Measurements from ENCODE around the gene PCSK7.
"Not testable (repeated sequence)": the region's sequence is repeated elsewhere in the genome, so short reads cannot be mapped to it uniquely, and the experiment has no call there.

The PCSK7 gene, protein sequence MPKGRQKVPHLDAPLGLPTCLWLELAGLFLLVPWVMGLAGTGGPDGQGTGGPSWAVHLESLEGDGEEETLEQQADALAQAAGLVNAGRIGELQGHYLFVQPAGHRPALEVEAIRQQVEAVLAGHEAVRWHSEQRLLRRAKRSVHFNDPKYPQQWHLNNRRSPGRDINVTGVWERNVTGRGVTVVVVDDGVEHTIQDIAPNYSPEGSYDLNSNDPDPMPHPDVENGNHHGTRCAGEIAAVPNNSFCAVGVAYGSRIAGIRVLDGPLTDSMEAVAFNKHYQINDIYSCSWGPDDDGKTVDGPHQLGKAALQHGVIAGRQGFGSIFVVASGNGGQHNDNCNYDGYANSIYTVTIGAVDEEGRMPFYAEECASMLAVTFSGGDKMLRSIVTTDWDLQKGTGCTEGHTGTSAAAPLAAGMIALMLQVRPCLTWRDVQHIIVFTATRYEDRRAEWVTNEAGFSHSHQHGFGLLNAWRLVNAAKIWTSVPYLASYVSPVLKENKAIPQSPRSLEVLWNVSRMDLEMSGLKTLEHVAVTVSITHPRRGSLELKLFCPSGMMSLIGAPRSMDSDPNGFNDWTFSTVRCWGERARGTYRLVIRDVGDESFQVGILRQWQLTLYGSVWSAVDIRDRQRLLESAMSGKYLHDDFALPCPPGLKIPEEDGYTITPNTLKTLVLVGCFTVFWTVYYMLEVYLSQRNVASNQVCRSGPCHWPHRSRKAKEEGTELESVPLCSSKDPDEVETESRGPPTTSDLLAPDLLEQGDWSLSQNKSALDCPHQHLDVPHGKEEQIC

DNA sequence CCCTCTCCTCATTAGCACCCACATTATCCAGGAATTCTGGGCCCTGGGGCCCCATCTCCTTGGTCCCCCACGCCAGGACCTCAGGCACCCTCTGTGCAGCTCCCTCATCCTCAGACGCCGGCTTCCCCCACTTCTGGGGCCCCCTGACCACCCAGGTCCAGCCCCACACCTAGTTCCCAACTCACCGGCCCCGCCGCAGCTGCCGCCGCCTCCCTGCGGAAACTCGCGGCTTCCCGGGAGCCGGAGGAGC lies at the start of gene PCSK7:
PCSK7 (minus strand) TSS at position 232 of the 250 bp plus-strand sequence. CDS start 2,229 bp downstream, outside the sequence.
- DNase-seq (ENCODE audit: low spot score) = no peak

DNA sequence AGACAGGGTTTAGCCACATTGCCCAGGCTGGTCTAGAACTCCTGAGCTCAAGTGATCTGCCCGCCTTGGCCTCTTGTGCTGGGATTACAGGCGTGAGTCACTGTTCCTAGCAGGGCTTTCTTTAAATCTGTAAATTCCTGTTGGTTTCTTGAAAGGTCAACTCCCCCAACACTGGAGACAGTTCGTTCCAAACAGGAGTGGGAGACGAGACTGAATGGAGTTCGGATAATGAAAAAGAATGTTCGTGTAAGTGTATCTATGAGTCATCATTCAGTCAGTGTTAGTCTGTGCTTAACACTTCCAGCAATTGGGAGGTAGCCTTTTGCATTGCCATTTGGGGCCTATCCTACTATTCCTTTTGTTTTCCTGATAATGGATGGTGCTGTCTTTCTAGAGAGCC lies 49.3 kb upstream of the PCSK7 start:
- no peak for DNase-seq (ENCODE audit: low spot score)

DNA sequence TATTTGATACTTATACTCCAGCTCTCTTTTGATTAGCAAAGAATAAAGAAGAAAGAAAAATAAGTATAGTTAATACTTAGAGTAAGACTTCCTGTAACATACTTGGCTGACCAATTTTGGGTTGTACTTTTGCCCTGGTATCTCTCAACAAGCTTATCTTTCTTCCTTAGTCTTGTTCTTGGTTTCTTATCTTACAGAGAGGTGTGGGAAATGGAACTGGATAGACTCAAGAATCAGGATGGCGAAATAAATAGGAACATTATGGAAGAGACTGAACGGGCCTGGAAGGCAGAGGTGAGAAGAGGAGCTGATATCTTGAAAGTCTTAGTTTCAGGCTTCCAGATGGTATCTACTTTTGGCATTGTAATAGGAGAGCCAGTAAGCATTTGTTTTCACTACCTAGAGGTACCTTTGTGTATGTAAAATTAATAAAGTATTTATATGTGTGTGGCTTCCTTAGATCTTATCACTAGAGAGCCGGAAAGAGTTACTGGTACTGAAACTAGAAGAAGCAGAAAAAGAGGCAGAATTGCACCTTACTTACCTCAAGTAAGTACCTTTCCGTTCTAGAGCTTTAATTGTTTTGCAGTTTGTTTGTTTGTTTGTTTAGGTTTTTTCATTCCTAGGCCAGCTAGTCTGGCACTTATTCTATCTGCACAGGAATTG lies 48.0 kb upstream of the PCSK7 start:
- peak; percentile 46 for DNase-seq (ENCODE audit: low spot score)

DNA sequence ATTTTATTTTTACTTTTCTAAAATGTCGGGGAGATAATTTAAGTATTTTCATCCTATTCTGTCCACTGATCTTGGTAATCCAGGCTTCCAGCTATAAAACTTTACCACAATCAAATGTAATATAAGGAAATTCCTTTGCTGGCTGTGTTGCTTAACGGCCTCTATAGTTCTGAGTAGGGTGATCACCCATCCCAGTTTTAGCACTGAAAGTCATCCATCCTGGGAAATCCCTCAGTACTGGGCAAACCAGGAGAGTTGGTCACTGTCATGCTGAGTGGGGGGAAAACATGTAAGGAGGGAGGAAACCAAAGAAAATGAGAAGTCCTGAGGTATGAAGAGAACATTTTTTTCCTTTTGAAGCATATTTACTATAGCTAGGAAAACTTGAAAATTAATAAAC lies 46.5 kb upstream of the PCSK7 start:
- no peak for DNase-seq (ENCODE audit: low spot score)

DNA sequence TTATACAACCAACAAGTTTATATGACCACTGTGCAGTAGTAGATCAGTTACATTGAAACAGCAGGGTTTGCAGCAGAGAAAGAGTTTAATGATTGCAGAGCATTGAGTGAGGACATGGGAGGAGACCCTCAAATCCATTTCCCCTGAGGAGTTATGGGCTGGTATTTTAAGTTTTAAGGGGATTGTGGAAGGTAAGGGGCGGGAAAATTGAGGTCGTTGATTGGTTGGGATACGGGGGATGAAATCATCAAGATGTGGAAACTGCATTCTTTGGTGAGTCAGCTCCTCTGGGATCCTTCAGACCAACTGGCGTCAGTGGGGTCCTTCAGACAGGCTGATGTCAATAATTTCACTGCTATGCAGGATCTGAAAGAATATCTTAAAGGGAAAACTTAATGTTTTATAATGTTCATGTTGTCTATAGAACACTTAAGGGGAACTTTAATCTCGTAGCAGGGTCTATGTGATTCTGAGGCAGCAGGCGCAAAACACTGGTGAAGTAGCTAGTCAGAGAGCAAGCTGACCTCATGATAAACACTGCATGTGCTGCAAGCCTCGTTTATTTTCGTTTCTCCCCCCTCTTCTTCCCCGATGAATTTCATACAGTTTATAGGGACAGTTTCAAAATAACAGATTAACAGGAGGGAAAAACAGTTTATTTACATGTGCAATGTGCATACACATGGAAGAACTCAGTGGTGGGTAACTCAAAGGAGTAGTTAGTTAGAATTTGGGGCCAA lies 41.8 kb upstream of the PCSK7 start:
- no peak for DNase-seq (ENCODE audit: low spot score)

DNA sequence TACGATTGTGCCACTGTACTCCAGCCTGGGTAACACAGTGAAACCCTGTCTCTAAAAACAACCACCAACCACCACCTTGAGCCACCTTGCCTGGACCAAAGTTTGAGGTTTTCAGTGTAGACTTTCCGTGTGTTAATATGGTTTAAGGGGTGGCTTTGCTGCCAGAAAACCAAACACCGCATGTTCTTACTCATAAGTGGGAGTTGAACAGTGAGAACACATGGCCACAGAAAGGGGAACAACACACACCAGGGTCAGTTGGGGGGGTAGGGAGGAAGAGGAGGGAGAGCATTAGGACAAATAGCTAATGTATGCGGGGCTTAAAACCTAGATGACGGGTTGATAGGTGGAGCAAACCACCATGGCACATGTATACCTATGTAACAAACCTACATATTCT lies 40.3 kb upstream of the PCSK7 start:
- not testable (repeated sequence) for DNase-seq (ENCODE audit: low spot score)

DNA sequence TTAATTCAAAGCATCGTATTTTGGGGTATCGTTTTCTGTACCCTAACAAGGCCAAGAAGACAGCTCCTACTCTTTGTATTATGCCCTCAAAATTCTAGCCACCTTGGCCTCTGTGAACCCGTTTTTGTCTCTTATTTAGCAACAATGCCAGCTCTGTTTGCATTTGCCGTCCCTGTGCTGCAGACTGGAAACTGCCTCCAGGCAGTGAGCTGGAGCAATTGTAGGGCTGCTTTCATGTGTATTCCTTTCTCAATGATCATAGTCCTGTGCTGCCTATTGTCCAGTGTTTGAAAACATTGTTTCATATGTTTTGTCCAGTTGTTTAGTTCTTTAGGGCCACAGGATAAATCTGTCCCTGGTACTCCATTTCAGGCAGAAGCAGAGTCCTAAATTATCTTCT lies 39.3 kb upstream of the PCSK7 start:
- DNase-seq (ENCODE audit: low spot score) = no peak

DNA sequence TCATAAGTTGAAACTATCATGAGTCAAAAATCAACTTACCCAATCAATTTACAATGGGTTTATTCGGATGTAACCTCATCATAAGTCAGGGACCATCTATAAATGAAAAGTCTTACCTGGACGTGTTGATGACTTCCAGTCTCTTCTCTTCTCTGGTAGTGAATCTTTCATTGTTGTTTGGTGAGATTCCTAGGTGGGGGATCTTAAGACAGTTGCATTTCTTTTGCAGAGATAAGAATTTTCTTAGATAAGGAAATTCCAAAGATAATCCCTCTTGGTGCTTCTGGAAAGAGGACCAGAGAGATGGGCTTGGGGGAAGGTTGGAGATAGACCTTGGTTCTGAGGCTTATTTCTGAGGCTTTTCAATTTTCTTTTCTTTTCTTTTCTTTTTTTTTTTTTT lies 38.0 kb upstream of the PCSK7 start:
- DNase-seq (ENCODE audit: low spot score) = no peak

DNA sequence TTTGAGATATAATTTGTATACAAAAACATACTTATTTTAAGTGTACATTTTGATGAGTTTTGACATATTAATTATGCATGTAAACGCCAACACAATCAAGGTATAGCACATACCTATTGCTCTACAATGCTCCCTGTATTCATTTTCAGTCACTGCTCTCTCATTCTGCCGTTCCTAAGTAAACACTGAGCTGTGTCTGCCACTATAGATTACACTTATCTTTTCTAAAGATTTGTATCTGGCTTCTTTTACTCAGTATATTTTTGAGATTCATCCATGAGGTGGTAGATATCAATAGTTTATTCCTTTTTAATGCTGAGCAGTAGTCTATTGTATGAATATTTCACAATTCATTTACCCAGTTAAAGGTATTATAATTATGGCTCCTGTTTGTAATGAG lies 33.9 kb upstream of the PCSK7 start:
- no peak for DNase-seq (ENCODE audit: low spot score)

DNA sequence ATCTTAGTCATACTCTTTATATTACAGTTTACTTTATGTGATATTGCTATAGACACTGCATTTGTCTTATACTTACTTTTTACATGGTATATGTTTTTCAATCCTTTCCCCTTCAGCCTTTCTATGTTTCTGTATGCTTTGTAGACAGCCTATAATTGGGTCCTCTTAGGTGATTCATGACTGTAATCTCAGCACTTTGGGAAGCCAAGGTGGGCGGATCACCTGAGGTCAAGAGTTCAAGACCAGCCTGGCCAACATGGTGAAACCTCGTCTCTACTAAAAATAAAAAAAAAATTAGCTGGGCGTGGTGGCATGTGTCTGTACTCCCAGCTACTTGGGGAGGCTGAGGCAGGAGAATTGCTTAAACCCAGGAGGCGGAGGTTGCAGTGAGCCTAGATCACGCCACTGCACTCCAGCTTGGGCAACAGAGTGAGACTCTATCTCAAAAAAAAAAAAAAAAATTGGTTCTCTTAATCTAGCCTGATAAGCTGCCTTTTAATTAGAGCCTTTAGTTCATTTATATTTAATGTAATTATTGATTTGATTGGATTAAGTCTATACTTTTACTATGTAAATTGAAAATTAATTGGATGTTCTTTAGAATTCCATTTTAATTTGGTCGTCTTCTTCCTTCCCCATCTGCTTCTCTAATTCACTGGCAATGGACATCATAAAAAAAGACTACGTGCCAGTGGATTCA lies 32.9 kb upstream of the PCSK7 start:
- not testable (repeated sequence) for DNase-seq (ENCODE audit: low spot score)

DNA sequence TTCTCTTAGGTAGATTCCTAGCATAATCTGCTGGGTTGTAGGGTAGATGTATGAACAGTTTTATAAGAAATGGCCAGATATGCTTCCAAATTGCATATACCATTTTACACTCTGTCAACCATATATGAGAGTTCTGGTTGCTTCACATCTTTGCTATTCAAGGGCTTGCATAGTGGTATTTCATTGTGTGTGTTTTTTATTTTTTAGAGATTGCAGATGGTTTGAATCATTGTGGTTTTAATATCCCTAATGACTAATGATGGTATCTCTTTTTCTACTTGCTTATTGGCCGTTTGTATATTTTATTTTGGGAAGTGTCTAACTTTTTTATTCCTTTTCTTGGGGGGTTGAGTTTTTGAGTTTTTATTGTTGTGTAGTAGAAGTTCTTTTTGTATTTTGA lies 27.5 kb upstream of the PCSK7 start:
- DNase-seq (ENCODE audit: low spot score) = no peak

DNA sequence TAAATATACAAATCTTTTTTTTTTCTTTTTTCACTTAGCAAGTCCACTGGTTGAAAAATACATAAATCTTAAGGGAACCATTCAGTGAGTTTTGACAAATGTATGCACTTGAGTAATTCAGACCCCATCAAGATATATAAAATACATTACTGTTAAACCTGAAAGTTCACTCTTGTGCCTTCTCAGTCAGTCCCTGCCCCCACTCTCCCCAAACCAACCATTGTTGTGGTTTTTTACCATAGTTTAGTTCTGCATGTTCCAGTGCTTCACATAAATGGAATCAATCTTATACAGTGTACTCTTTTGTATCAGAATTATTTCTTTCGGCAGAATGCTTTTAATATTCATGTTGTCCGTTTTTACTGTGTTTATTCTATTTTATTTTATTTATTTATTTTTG lies 26.7 kb upstream of the PCSK7 start:
- DNase-seq (ENCODE audit: low spot score) = no peak

DNA sequence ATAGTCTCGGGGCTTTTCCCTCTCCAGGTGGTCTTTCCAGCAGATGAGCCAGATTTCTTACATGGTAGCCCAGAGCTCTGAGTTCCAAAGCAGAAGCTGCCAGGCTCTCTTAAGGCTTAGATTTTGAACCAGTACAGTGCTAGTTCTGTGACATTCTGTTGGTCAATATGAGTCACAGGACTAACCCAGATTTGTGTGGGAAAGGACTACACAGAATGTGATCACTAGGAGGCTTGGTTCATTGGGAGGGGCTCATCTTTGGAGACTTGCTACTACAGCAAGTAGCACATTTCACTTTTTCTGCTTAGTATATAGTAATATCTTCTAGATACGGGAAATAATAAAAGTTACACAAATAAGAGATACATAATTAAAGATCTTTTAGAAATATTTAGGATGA lies 24.7 kb upstream of the PCSK7 start:
- no peak for DNase-seq (ENCODE audit: low spot score)

DNA sequence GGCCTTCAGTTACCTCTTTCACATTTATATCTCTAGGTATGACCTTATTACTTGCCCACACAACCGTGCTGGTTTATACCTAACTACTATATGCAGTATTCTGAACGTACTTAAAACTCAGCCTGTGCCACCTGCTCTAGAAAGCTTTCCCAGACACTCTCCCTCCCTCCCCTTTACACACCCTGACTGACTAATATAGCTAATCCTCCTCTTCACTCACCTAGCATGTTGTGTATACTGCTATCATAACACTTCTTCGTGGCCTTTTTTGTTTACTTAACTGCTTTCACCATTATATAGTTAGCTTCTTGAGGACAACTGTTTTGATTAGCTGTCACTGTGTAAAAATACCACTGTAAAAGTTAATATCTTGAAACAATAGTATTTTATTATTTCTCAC lies 24.1 kb upstream of the PCSK7 start:
- no peak for DNase-seq (ENCODE audit: low spot score)

DNA sequence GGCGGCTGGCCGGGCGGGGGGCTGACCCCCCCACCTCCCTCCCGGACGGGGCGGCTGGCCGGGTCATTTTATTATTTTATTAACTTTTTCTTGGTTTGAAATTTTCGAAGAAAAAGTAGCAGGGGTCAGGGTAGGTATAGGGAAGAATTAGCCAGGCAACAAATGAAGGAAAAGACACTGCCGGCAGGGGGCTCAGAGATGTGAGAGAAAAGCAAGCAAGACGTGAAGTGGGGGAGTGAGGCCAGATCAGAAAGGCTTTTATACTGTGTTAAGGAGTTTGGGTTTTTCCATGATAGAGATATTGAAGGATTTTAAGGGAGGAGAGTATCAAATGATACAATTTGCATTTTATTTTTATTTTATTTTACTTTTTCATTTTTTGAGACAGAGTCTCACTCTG lies 19.6 kb upstream of the PCSK7 start:
- no peak for DNase-seq (ENCODE audit: low spot score)

DNA sequence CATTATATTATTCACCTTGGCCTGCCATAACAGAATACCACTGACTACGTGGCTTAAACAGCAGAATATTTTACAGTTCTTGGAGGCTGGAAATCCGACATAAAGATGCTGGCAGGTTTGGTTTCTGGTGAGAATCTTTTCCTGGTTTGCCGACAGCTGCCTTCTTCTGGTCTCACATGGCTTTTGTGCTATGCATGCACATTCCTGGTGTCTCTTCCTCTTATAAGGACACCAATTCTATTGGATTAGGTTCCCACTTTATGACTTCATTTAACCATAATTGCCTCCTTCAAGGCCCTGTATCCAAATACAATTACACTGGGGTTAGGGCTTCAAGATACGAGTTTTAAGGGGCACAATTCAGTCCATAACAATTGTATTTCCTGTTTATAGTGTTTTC lies 17.7 kb upstream of the PCSK7 start:
- no peak for DNase-seq (ENCODE audit: low spot score)

DNA sequence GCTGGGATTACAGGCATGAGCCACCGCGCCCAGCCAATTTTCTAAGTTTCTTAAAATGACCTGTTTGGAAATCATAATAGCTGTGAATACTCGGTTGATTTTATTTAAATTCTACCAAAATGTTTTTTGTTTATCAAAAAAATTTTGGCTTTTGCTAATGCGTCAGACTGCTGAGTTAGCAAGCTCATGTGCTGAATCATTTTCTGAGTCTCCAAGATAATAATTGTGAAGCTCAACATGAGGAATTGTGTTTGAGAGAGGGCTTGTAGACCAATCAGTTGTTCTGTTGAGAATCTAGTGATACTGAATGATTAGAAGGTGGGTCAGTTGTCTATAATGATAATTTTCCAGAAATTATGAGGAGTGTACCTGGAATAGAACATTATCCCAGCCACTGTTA lies 16.5 kb upstream of the PCSK7 start:
- no peak for DNase-seq (ENCODE audit: low spot score)

DNA sequence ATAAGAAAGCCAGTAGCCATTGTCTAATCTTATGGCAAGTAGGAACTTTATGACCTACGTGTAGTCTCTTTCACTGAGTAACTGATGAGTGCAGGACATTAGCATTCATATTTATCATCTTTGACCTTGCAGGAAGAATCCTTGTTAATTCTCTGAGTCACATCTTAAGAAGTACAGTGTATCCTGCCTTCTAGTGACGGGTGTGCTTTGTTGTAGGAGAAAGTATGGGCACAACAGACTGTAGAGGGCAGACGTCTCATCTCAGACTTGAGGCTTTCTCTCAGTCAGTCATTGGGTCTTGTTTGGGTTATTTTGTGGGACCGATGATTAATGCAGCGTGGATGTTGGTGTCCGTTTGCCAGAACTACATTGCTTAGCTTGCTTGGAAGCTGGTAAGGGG lies 7.4 kb upstream of the PCSK7 start:
- no peak for DNase-seq (ENCODE audit: low spot score)

DNA sequence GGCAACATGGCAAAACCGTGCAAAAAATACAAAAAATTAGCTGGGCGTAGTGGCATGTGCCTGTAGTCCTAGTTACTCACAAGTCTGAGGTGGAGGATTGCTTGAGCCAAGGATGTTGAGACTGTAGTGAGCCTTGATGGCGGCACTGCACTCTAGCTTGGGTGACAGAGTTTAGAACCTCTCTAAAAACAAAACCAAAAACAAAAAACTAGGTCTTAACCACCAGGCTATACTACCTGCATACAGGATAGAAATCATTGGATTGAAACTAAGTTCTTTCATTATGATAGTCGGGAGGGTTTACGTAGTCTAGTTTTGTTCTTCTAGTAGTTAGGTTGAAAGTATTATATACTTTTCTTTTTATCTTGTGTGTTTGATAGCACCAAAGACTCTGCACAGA lies 6.3 kb upstream of the PCSK7 start:
- DNase-seq (ENCODE audit: low spot score) = peak; percentile 34

DNA sequence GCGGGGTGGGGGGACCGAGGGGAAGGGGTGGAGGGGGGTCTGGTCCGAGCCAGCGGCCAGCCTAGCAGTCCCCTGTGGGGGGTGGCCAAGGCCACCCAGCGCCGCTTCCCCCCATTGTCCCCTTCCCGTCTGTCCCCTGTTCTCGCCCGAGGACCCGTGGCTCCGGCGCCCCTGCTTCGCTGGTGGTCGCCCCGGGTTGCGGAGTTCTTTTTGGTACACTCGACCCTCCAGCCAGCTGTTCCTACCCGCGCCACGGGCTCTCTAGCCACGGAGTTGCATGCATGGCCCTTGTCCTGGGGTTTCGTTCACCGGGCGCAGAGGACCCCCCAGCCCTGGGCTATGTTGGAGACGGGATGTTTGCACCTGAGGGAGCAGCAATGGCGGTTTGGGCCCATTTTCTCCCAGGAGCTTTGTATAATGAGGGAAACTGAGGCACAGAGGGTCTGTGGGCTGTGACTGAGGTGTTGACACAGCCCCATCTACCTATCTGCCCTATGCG lies 1.1 kb upstream of the PCSK7 start:
- DNase-seq (ENCODE audit: low spot score) = no peak

DNA sequence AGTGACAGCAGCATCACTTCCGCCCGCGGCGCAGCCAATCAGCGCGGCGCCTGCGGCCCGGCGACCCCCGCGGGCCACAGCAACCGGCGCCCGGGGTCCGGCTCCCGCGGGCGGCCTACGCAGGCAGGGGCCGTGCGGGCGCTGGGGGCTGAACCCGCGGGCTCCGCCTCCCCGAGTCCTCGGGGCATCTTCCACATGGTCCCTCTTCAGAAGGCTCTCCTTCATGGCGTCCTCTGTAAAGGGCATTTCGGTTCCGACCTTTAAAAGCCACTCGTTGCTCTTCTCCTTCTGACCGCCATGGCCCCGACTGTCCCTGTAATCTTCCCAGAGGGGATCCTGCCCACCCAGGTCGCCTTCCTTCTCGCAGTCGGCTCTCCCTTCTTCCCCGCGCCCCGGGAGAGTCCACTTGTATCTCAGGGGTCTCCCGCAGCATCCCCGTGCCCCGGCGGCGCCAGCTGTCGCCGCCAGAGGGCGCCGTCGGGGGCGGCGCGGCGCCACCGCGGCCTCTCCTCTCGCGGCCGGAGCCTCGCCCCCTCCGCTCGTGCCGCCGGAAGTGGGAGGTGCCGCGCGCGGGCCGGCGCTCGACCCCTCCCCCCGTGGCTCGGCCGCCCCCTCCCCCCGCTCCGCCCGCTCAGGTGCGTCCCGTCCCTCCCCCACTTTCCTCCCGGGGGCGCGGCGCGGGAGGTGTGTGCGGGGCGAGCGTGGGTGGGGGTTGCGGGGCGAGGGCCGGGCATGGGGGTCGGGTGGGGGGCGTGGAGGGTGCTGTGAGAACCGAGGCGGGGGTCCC lies 412 bp upstream of the PCSK7 start, which contains the start of gene RNF214:
RNF214 (plus strand) TSS at position 580 of the 787 bp plus-strand sequence. CDS start 1,602 bp downstream, outside the sequence.
- DNase-seq (ENCODE audit: low spot score) = peak; percentile 77
